Measurements from ENCODE around the gene NFAM1.

NFAM1 gene

GRCh38 chr22:42440728-42441127 lies 8.5 kb upstream of the NFAM1 start:
- TF ChIP-seq CTCF (IDR thresholded peaks at IDR 0.05; ENCODE audit: insufficient read depth, low read depth, low read length, missing control alignments) = no peak

GRCh38 chr22:42439821-42440674 lies 7.8 kb upstream of the NFAM1 start:
- peak overlapping the region; percentile 78 for H3K4me3 ChIP-seq (ENCODE audit: low read depth, low read length)
- no peak for TF ChIP-seq CTCF (IDR thresholded peaks at IDR 0.05; ENCODE audit: insufficient read depth, low read depth, low read length, missing control alignments)
- DNase-seq (ENCODE audit: low read depth) = peak; percentile 36

More at GRCh38 chr22:42440728-42441127, 8.5 kb upstream of the NFAM1 start:
- H3K4me3 ChIP-seq (ENCODE audit: low read depth, low read length) = peak overlapping the region; percentile 78
- DNase-seq (ENCODE audit: low read depth) = no peak

GRCh38 chr22:42439021-42439567 lies 6.9 kb upstream of the NFAM1 start:
- peak overlapping the region; percentile 78 for H3K4me3 ChIP-seq (ENCODE audit: low read depth, low read length)
- TF ChIP-seq CTCF (IDR thresholded peaks at IDR 0.05; ENCODE audit: insufficient read depth, low read depth, low read length, missing control alignments) = no peak
- peak; percentile 67 for DNase-seq (ENCODE audit: low read depth)

- DNase-seq (ENCODE audit: low read depth) = no peak
- H3K4me3 ChIP-seq (ENCODE audit: low read depth, low read length) = peak overlapping the region; percentile 78
- no peak for TF ChIP-seq CTCF (IDR thresholded peaks at IDR 0.05; ENCODE audit: insufficient read depth, low read depth, low read length, missing control alignments)
These were observed 6.1 kb upstream of the NFAM1 start for GRCh38 chr22:42438293-42438650.

- peak; percentile 91 for DNase-seq (ENCODE audit: low read depth)
- peak overlapping the region; percentile 78 for H3K4me3 ChIP-seq (ENCODE audit: low read depth, low read length)
- peak; percentile 96 for TF ChIP-seq CTCF (IDR thresholded peaks at IDR 0.05; ENCODE audit: insufficient read depth, low read depth, low read length, missing control alignments)
These were observed 5.5 kb upstream of the NFAM1 start for GRCh38 chr22:42437488-42438292.

GRCh38 chr22:42436404-42436803 lies 4.2 kb upstream of the NFAM1 start:
- no peak for TF ChIP-seq CTCF (IDR thresholded peaks at IDR 0.05; ENCODE audit: insufficient read depth, low read depth, low read length, missing control alignments)
- H3K4me3 ChIP-seq (ENCODE audit: low read depth, low read length) = no peak overlapping the region
- DNase-seq (ENCODE audit: low read depth) = no peak
